ENCODE measurements around the gene FGF3. TPM values are rescaled to one million over a fixed set of nuclear protein-coding genes. Genes with fewer than 3 reads are reported as not detected.
"Not testable (repeated sequence)": the region's sequence is repeated elsewhere in the genome, so short reads cannot be mapped to it uniquely, and the experiment has no call there.

FGF3 gene
- total RNA-seq, 2 experiments from 2014 or later = not detected

GRCh38 chr11:69775163-69775755, 44.0 kb downstream of the FGF3 start, which contains the start of gene FGF4:
Gene FGF4 (minus strand): TSS chr11:69775341. CDS start chr11:69775084, 257 bp downstream.
- ChIA-PET CTCF (no interaction called here), POLR2A (no interaction called here)
- H3K36me3 Mint-ChIP-seq (ENCODE audit: low read depth) = no peaks in the 10 kb centered on the region
- peaks cover 40% of the 10 kb centered on the region for H3K27me3 Mint-ChIP-seq
- H3K9me3 Mint-ChIP-seq (ENCODE audit: low read depth) = no peaks in the 10 kb centered on the region
- no peaks in the 10 kb centered on the region for H3K4me1 Mint-ChIP-seq
- intact Hi-C loops (cut with DNase I, micrococcal nuclease) = no loop called here
- H3K4me3 Mint-ChIP-seq = no peak within 1 kb of the TSS
- H3K27ac Mint-ChIP-seq = no peak within 1 kb of the TSS
- DNase-seq = peak; percentile 8
- no peak for ATAC-seq

- no peak overlapping the region for H3K4me3 Mint-ChIP-seq
- H3K27me3 Mint-ChIP-seq = peaks cover 40% of the 10 kb centered on the region
- no peak overlapping the region for H3K27ac Mint-ChIP-seq
- no peaks in the 10 kb centered on the region for H3K9me3 Mint-ChIP-seq (ENCODE audit: low read depth)
- no peaks in the 10 kb centered on the region for H3K36me3 Mint-ChIP-seq (ENCODE audit: low read depth)
- CTCF ChIA-PET = no interaction called here
- POLR2A ChIA-PET = no interaction called here
- ATAC-seq = no peak
- no peaks in the 10 kb centered on the region for H3K4me1 Mint-ChIP-seq
- intact Hi-C loops (cut with DNase I, micrococcal nuclease) = no loop called here
- no peak for DNase-seq
Observed at GRCh38 chr11:69774354-69775162, 44.7 kb downstream of the FGF3 start.

DNA sequence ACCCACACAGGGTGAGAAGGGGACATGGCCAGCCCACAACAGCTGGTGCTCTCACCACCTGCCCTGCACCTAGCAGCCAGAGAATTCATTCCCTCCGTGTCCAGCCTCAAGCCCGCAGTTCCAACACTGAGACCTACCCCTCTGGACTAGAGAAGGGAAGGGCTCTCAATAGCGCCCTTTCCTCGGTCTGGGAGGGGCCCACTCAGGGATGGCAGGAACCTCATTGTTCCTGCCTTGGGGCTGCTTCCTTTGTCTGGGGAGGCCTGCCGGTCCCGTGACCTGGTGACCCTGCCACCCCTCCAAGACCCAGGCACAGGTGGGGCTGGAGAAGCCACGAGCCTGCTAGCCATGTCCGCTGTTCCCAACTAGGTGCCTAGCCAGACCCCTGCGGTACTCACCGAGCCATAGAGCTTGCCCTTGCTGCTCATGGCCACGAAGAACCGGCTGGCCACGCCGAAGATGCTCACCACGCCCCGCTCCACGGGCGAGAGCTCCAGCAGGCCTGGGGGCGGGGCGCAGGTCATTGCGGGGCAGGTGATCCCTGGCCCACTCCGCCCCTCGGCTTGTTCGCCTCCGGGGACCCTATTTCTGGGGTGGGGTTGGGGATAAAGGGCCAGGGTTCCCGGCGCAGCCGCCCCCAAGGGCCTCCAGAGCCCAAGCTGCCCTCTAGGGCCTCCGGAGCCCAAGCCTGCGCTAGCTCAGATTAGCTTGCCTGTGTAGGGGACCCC, 45.4 kb downstream of the FGF3 start:
- POLR2A ChIA-PET = no interaction called here
- Mint-ChIP-seq H3K9me3 (ENCODE audit: low read depth) (no peaks in the 10 kb centered on the region), H3K27ac (no peak overlapping the region), H3K4me1 (no peaks in the 10 kb centered on the region), H3K36me3 (ENCODE audit: low read depth) (no peaks in the 10 kb centered on the region), H3K4me3 (no peak overlapping the region), H3K27me3 (peaks cover 43% of the 10 kb centered on the region)
- DNase-seq = no peak
- intact Hi-C loops (cut with DNase I, micrococcal nuclease) = no loop called here
- CTCF ChIA-PET = no interaction called here
- ATAC-seq = no peak

GRCh38 chr11:69771466-69771865, 47.8 kb downstream of the FGF3 start:
- peaks cover 41% of the 10 kb centered on the region for H3K27me3 Mint-ChIP-seq
- H3K36me3 Mint-ChIP-seq (ENCODE audit: low read depth) = no peaks in the 10 kb centered on the region
- DNase-seq (no peak), ATAC-seq (no peak)
- ChIA-PET POLR2A (no interaction called here), CTCF (no interaction called here)
- no peak overlapping the region for H3K27ac Mint-ChIP-seq
- H3K4me3 Mint-ChIP-seq = no peak overlapping the region
- intact Hi-C loops (cut with DNase I, micrococcal nuclease) = no loop called here
- H3K9me3 Mint-ChIP-seq (ENCODE audit: low read depth) = no peaks in the 10 kb centered on the region
- H3K4me1 Mint-ChIP-seq = no peaks in the 10 kb centered on the region

DNA sequence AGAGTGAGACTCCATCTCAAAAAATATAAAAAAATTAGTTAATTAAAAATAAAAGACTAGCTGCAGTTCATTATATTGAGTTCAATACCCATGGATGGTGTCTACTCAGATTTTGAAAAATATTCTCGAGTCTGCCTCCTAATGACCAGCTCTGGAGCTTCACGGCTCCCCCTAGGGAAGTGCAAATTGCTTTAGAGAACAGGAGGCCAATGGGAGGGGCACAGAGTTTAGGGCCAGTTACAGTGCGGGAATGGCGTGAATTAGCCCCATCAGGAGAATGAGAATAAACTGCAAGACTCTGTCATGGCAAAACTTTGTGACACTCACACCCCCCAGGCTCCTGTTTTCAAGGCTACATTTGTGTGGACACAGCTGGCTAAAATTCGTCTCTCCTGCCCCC, 48.7 kb downstream of the FGF3 start:
- no peak for ATAC-seq
- Mint-ChIP-seq H3K36me3 (ENCODE audit: low read depth) (no peaks in the 10 kb centered on the region), H3K27ac (no peak overlapping the region), H3K4me3 (no peak overlapping the region), H3K27me3 (peaks cover 39% of the 10 kb centered on the region), H3K4me1 (no peaks in the 10 kb centered on the region), H3K9me3 (ENCODE audit: low read depth) (no peaks in the 10 kb centered on the region)
- intact Hi-C loops (cut with DNase I, micrococcal nuclease) = no loop called here
- no peak for DNase-seq
- CTCF ChIA-PET = no interaction called here
- POLR2A ChIA-PET = no interaction called here

DNA sequence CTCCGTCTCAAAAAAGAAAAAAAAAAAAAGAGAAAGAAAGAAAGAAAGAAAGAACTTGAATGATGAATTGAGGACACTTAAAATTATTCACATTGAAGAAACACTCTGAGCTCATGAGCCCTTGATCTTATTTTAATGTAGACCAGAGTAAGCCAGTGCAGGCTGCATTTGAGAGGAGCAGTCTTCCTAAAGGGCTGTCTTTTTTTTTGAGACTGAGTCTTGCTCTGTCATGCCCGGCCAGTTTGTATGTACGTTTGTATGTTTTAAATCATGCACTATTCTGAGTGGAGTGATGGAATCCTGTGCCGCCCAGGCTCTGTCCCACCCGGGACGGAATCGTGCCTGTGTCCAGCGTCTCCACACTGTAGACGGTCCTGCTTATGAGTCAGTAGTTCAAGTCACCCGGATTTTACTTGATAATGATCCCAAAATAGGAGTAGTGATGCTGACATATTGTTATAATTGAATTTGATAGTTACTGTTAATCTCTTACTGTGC, 53.7 kb downstream of the FGF3 start:
- H3K36me3 Mint-ChIP-seq (ENCODE audit: low read depth) = no peaks in the 10 kb centered on the region
- H3K4me1 Mint-ChIP-seq = no peaks in the 10 kb centered on the region
- H3K9me3 Mint-ChIP-seq (ENCODE audit: low read depth) = no peaks in the 10 kb centered on the region
- H3K27ac Mint-ChIP-seq = no peak overlapping the region
- DNase-seq (no peak), ATAC-seq (no peak)
- H3K4me3 Mint-ChIP-seq = no peak overlapping the region
- CTCF ChIA-PET = no interaction called here
- intact Hi-C loops (cut with DNase I, micrococcal nuclease) = no loop called here
- H3K27me3 Mint-ChIP-seq = peaks cover 18% of the 10 kb centered on the region
- POLR2A ChIA-PET = no interaction called here

DNA sequence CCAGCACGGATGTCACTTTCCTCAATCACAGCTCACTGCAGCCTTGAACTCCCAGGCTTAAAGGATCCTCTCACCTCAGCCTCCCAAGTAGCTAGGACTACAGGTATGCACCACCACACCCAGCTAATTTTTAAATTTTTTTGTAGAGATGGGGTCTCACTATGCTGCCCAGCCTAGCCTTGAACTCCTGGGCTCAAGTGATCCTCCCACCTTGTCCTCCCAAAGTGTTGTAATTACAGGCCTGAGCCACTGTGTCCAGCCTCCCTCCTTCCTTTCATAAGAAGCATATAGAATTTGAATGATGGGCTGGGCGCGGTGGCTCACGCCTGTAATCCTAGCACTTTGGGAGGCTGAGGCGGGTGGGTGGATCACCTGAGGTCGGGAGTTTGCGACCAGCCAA, 54.3 kb downstream of the FGF3 start:
- ATAC-seq; H3K4me1 Mint-ChIP-seq; H3K9me3 Mint-ChIP-seq (ENCODE audit: low read depth); POLR2A ChIA-PET; intact Hi-C loops (cut with DNase I, micrococcal nuclease); H3K4me3 Mint-ChIP-seq; DNase-seq; CTCF ChIA-PET; H3K27ac Mint-ChIP-seq; H3K36me3 Mint-ChIP-seq (ENCODE audit: low read depth): not testable (repeated sequence)
- peaks cover 17% of the 10 kb centered on the region for H3K27me3 Mint-ChIP-seq

DNA sequence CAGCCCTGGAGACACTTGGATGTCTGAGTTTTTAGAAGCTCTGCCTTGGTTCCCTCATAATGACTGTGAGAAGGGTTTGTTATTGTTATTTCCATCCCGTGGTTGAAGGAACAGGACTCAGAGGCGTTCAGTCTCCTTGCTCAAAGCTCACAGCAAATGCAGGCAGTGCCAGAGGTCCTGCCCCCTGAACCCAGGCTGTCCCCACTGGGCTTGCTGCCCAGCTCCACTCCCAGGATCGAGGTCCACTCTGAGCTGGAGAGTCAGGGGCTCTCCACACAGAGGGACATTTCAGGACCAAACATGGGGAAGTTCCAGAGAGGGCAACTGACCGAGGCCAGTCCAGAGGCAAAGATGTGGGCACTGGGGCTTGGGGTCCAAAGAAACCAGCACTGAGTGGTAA, 58.9 kb downstream of the FGF3 start:
- H3K27me3 Mint-ChIP-seq = peaks cover 9% of the 10 kb centered on the region
- no peak for ATAC-seq
- H3K4me1 Mint-ChIP-seq = no peaks in the 10 kb centered on the region
- no peaks in the 10 kb centered on the region for H3K36me3 Mint-ChIP-seq (ENCODE audit: low read depth)
- no peak overlapping the region for H3K4me3 Mint-ChIP-seq
- intact Hi-C loops (cut with DNase I, micrococcal nuclease) = no loop called here
- ChIA-PET CTCF (no interaction called here), POLR2A (no interaction called here)
- no peaks in the 10 kb centered on the region for H3K9me3 Mint-ChIP-seq (ENCODE audit: low read depth)
- DNase-seq = no peak
- no peak overlapping the region for H3K27ac Mint-ChIP-seq

Other genes with a start within 250 kb of the FGF3 start
- gene CCND1, start 178.3 kb downstream of the FGF3 start, total RNA-seq = under 1 TPM; 0.50 to 0.77 TPM
- gene LTO1, start 144.1 kb downstream of the FGF3 start, total RNA-seq = 10 to 100 TPM; 16.8 to 17.8 TPM
- under 1 TPM in 1 of 2 experiments, not detected in 1; 0.09 TPM for gene FGF19, start 115.4 kb downstream of the FGF3 start, total RNA-seq
- not detected for gene FGF4, start 44.1 kb downstream of the FGF3 start, total RNA-seq

Data from activated CD4-positive, alpha-beta T cell treated with anti-CD3 and anti-CD28 coated beads for 36 hours (primary cell).